ENCODE results near the gene POLD3.

- TF ChIP-seq EZH2 (IDR thresholded peaks at IDR 0.05; ENCODE audit: borderline replicate concordance, insufficient read depth, low read depth, low read length, poor library complexity, severe bottlenecking): no peak
- TF ChIP-seq, protein P1, sequence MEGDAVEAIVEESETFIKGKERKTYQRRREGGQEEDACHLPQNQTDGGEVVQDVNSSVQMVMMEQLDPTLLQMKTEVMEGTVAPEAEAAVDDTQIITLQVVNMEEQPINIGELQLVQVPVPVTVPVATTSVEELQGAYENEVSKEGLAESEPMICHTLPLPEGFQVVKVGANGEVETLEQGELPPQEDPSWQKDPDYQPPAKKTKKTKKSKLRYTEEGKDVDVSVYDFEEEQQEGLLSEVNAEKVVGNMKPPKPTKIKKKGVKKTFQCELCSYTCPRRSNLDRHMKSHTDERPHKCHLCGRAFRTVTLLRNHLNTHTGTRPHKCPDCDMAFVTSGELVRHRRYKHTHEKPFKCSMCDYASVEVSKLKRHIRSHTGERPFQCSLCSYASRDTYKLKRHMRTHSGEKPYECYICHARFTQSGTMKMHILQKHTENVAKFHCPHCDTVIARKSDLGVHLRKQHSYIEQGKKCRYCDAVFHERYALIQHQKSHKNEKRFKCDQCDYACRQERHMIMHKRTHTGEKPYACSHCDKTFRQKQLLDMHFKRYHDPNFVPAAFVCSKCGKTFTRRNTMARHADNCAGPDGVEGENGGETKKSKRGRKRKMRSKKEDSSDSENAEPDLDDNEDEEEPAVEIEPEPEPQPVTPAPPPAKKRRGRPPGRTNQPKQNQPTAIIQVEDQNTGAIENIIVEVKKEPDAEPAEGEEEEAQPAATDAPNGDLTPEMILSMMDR (IDR thresholded peaks at IDR 0.05): no peak
These were observed 87.8 kb downstream of the POLD3 start for GRCh38 chr11:74680035-74680671.

All from B cell (primary cell).